Measurements from ENCODE around the gene ARHGEF10L. TPM values are rescaled to one million over a fixed set of nuclear protein-coding genes. Genes with fewer than 3 reads are reported as not detected.

ARHGEF10L gene
- total RNA-seq, 1 donor from 2014 or later = 24.0 TPM

DNA sequence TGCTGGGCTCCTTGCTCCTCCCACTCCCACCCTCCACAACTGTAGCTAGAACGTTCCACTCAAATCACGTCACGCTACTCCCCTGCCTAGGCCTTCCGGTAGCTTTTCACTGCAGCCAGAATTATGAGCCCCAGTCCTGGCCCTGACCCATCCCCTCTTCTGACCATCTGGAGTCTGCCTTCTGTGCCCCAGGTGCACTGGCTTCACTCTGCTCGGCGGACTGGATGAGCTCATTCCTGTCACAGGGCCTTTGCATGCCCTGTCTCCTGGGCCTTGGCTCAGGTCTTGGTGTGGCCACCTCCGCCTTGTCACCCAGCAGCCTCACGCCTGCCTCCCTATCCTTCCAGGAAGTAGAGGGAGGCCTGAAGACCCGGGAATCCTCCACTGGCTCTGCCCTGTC is 153.1 kb downstream of the ARHGEF10L start:
- Mint-ChIP-seq H3K4me3 (ENCODE audit: unreplicated experiment) (no peak overlapping the region), H3K36me3 (ENCODE audit: unreplicated experiment) (peaks cover 13% of the 10 kb centered on the region), H3K27ac (ENCODE audit: unreplicated experiment) (no peak overlapping the region), H3K4me1 (ENCODE audit: unreplicated experiment) (peaks cover 16% of the 10 kb centered on the region), H3K27me3 (ENCODE audit: unreplicated experiment) (no peaks in the 10 kb centered on the region), H3K9me3 (ENCODE audit: unreplicated experiment) (no peaks in the 10 kb centered on the region)
- TF ChIP-seq, protein P1, sequence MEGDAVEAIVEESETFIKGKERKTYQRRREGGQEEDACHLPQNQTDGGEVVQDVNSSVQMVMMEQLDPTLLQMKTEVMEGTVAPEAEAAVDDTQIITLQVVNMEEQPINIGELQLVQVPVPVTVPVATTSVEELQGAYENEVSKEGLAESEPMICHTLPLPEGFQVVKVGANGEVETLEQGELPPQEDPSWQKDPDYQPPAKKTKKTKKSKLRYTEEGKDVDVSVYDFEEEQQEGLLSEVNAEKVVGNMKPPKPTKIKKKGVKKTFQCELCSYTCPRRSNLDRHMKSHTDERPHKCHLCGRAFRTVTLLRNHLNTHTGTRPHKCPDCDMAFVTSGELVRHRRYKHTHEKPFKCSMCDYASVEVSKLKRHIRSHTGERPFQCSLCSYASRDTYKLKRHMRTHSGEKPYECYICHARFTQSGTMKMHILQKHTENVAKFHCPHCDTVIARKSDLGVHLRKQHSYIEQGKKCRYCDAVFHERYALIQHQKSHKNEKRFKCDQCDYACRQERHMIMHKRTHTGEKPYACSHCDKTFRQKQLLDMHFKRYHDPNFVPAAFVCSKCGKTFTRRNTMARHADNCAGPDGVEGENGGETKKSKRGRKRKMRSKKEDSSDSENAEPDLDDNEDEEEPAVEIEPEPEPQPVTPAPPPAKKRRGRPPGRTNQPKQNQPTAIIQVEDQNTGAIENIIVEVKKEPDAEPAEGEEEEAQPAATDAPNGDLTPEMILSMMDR (IDR thresholded peaks at IDR 0.05) = no peak
- no peak for DNase-seq (ENCODE audit: extremely low spot score, unreplicated experiment)

- TF ChIP-seq, protein P1 (IDR thresholded peaks at IDR 0.05) = peak; percentile 61
- Mint-ChIP-seq H3K4me3 (ENCODE audit: unreplicated experiment) (no peak overlapping the region), H3K9me3 (ENCODE audit: unreplicated experiment) (no peaks in the 10 kb centered on the region), H3K4me1 (ENCODE audit: unreplicated experiment) (peaks cover 6% of the 10 kb centered on the region), H3K27me3 (ENCODE audit: unreplicated experiment) (no peaks in the 10 kb centered on the region), H3K27ac (ENCODE audit: unreplicated experiment) (no peak overlapping the region), H3K36me3 (ENCODE audit: unreplicated experiment) (peaks cover 10% of the 10 kb centered on the region)
- no peak for DNase-seq (ENCODE audit: extremely low spot score, unreplicated experiment)
Observed at GRCh38 chr1:17696417-17697301, 157.2 kb downstream of the ARHGEF10L start.

DNA sequence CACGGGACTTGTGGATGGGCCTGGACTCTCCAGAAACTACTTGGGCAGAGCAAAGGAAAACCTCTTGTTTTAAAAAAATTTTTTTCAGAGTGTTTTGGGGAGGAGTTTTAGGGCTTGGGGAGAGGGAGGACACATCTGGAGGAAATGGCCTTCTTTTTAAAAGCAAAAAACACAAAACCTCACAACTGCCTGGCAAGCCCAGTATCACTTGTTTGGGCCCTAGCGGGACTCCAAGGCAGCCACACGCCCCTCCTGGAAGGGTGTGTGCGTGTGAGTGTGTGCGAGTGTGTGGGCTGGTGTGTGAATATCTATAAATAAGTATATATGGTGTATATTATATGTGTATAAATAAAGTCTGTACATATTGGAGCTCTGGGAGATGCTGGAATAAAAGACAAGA is 158.0 kb downstream of the ARHGEF10L start:
- no peaks in the 10 kb centered on the region for H3K27me3 Mint-ChIP-seq (ENCODE audit: unreplicated experiment)
- no peaks in the 10 kb centered on the region for H3K9me3 Mint-ChIP-seq (ENCODE audit: unreplicated experiment)
- H3K4me1 Mint-ChIP-seq (ENCODE audit: unreplicated experiment) = peaks cover 6% of the 10 kb centered on the region
- H3K27ac Mint-ChIP-seq (ENCODE audit: unreplicated experiment) = no peak overlapping the region
- H3K36me3 Mint-ChIP-seq (ENCODE audit: unreplicated experiment) = peaks cover 10% of the 10 kb centered on the region
- TF ChIP-seq, protein P1 (IDR thresholded peaks at IDR 0.05) = no peak
- no peak for DNase-seq (ENCODE audit: extremely low spot score, unreplicated experiment)
- no peak overlapping the region for H3K4me3 Mint-ChIP-seq (ENCODE audit: unreplicated experiment)

GRCh38 chr1:17699581-17699980 is 160.1 kb downstream of the ARHGEF10L start:
- no peak for DNase-seq (ENCODE audit: extremely low spot score, unreplicated experiment)
- peaks cover 5% of the 10 kb centered on the region for H3K36me3 Mint-ChIP-seq (ENCODE audit: unreplicated experiment)
- H3K27ac Mint-ChIP-seq (ENCODE audit: unreplicated experiment) = no peak overlapping the region
- H3K27me3 Mint-ChIP-seq (ENCODE audit: unreplicated experiment) = no peaks in the 10 kb centered on the region
- no peak overlapping the region for H3K4me3 Mint-ChIP-seq (ENCODE audit: unreplicated experiment)
- no peaks in the 10 kb centered on the region for H3K9me3 Mint-ChIP-seq (ENCODE audit: unreplicated experiment)
- peaks cover 6% of the 10 kb centered on the region for H3K4me1 Mint-ChIP-seq (ENCODE audit: unreplicated experiment)
- TF ChIP-seq, protein P1 (IDR thresholded peaks at IDR 0.05) = no peak

DNA sequence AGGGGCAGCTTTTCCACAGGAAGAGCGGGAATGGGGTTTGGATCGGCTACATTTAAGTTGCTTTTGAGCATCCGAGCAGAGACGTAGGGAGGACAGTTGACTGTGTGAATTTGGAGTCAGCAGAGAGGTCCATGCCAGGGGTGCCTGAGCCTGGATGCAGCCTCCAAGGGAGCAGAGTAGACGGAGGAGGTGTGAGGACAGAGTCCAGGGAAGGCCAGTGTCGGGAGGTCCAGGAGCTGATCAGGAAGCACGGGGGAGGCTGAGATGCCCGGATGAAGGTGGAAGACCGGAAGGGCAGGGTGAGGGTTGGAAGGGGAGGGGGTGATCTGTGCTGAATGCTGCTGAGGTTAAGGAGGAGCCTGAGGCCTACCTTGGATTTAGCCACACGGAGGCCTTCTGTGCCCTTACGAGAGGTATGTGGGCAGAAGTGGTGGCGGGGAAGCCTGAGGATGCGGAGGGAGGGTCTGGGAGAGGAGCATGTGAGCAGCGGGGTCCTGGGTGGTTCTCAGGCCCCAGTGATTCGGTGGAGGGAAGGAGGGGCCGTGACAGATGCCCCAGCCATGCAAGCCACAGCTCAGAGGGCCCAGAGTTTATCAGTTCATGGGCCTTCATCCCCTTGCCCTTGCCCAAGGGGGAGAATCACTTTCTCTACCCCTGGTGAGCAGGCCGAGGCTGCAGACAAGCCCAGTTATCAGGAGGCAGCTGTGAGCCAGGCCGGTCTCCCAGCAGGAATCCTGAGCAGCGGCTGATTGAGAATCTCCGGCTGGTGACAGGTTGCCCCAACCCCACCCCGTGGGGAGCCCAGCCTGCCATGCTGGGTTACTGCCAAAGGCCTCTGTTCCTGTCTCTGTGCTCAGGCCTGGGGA is 161.7 kb downstream of the ARHGEF10L start:
- Mint-ChIP-seq H3K36me3 (ENCODE audit: unreplicated experiment) (peaks cover 5% of the 10 kb centered on the region), H3K4me3 (ENCODE audit: unreplicated experiment) (no peak overlapping the region), H3K9me3 (ENCODE audit: unreplicated experiment) (no peaks in the 10 kb centered on the region), H3K4me1 (ENCODE audit: unreplicated experiment) (peaks cover 4% of the 10 kb centered on the region), H3K27ac (ENCODE audit: unreplicated experiment) (no peak overlapping the region), H3K27me3 (ENCODE audit: unreplicated experiment) (no peaks in the 10 kb centered on the region)
- TF ChIP-seq, protein P1 (IDR thresholded peaks at IDR 0.05) = no peak
- no peak for DNase-seq (ENCODE audit: extremely low spot score, unreplicated experiment)

Measured in osteocyte (in vitro differentiated cells).